IPS-15b (cell line): ENCODE data around the gene HOXD10.

Experiments used
- H3K27me3 ChIP-seq: one replicate; pipeline ENCODE4 v1.6.1; 2013; ENCODE audit warnings: low read length; ENCODE audit not compliant: control insufficient read depth, insufficient read depth
- H3K36me3 ChIP-seq: one replicate; pipeline ENCODE4 v1.6.1; 2013; ENCODE audit warnings: low read length; ENCODE audit not compliant: control insufficient read depth, insufficient read depth
- H3K4me1 ChIP-seq: one replicate; pipeline ENCODE4 v1.6.1; 2013; ENCODE audit warnings: mild to moderate bottlenecking, low read length; ENCODE audit not compliant: control insufficient read depth, insufficient read depth
- H3K4me3 ChIP-seq: one replicate; pipeline ENCODE4 v1.5.1; 2013; ENCODE audit warnings: low read depth, low read length
- H3K9ac ChIP-seq: one replicate; pipeline ENCODE4 v1.6.1; 2013; ENCODE audit warnings: low read depth, mild to moderate bottlenecking, low read length
- H3K9me3 ChIP-seq: one replicate; pipeline ENCODE4 v1.6.1; 2013; ENCODE audit warnings: mild to moderate bottlenecking, low read length; ENCODE audit not compliant: control insufficient read depth, insufficient read depth

Gene HOXD10

GRCh38 chr2:176115883-176116813, at the start of gene HOXD10:
HOXD10 (plus strand) TSS chr2:176116778; CDS start chr2:176116834, 56 bp downstream.
- Histone ChIP-seq H3K9ac (no peak within 1 kb of the TSS), H3K36me3 (no peaks in the 10 kb centered on the region), H3K9me3 (no peaks in the 10 kb centered on the region), H3K27me3 (peaks cover 100% of the 10 kb centered on the region), H3K4me1 (peaks cover 2% of the 10 kb centered on the region), H3K4me3 (peak within 1 kb of the TSS; percentile 26)

- Histone ChIP-seq H3K27me3 (peaks cover 100% of the 10 kb centered on the region), H3K4me3 (peak overlapping the region; percentile 48), H3K9me3 (no peaks in the 10 kb centered on the region), H3K36me3 (no peaks in the 10 kb centered on the region), H3K4me1 (no peaks in the 10 kb centered on the region), H3K9ac (no peak overlapping the region)
Observed at GRCh38 chr2:176067589-176068418, 48.8 kb upstream of the HOXD10 start.

GRCh38 chr2:176068419-176068832, 48.2 kb upstream of the HOXD10 start:
- H3K9ac ChIP-seq = no peak overlapping the region
- peaks cover 100% of the 10 kb centered on the region for H3K27me3 ChIP-seq
- no peaks in the 10 kb centered on the region for H3K36me3 ChIP-seq
- no peaks in the 10 kb centered on the region for H3K9me3 ChIP-seq
- peak overlapping the region; percentile 48 for H3K4me3 ChIP-seq
- no peaks in the 10 kb centered on the region for H3K4me1 ChIP-seq

GRCh38 chr2:176071330-176072291, 45.0 kb upstream of the HOXD10 start:
- Histone ChIP-seq H3K36me3 (no peaks in the 10 kb centered on the region), H3K9me3 (no peaks in the 10 kb centered on the region), H3K4me3 (peak overlapping the region; percentile 22), H3K4me1 (no peaks in the 10 kb centered on the region), H3K9ac (no peak overlapping the region), H3K27me3 (peaks cover 100% of the 10 kb centered on the region)

- no peaks in the 10 kb centered on the region for H3K4me1 ChIP-seq
- H3K27me3 ChIP-seq = peaks cover 100% of the 10 kb centered on the region
- H3K4me3 ChIP-seq = peak overlapping the region; percentile 18
- H3K36me3 ChIP-seq = no peaks in the 10 kb centered on the region
- H3K9ac ChIP-seq = no peak overlapping the region
- H3K9me3 ChIP-seq = no peaks in the 10 kb centered on the region
Observed at GRCh38 chr2:176072292-176072669, 44.3 kb upstream of the HOXD10 start.

- H3K27me3 ChIP-seq = peaks cover 100% of the 10 kb centered on the region
- H3K4me3 ChIP-seq = no peak overlapping the region
Observed at GRCh38 chr2:176072951-176073904, 43.4 kb upstream of the HOXD10 start.

GRCh38 chr2:176074919-176075425, 41.6 kb upstream of the HOXD10 start:
- H3K27me3 ChIP-seq = peaks cover 98% of the 10 kb centered on the region

More at GRCh38 chr2:176072951-176073904, 43.4 kb upstream of the HOXD10 start:
- Histone ChIP-seq H3K36me3 (no peaks in the 10 kb centered on the region), H3K9ac (no peak overlapping the region), H3K9me3 (no peaks in the 10 kb centered on the region), H3K4me1 (no peaks in the 10 kb centered on the region)

GRCh38 chr2:176075481-176075880, 41.1 kb upstream of the HOXD10 start:
- peaks cover 95% of the 10 kb centered on the region for H3K27me3 ChIP-seq
- no peaks in the 10 kb centered on the region for H3K36me3 ChIP-seq
- H3K9me3 ChIP-seq = no peaks in the 10 kb centered on the region
- H3K4me3 ChIP-seq = peak overlapping the region; percentile 1
- no peak overlapping the region for H3K9ac ChIP-seq
- H3K4me1 ChIP-seq = peaks cover 3% of the 10 kb centered on the region

More at GRCh38 chr2:176074919-176075425, 41.6 kb upstream of the HOXD10 start:
- Histone ChIP-seq H3K4me3 (peak overlapping the region; percentile 1), H3K9me3 (no peaks in the 10 kb centered on the region), H3K4me1 (peaks cover 3% of the 10 kb centered on the region), H3K36me3 (no peaks in the 10 kb centered on the region), H3K9ac (no peak overlapping the region)

- no peak overlapping the region for H3K9ac ChIP-seq
- peaks cover 3% of the 10 kb centered on the region for H3K4me1 ChIP-seq
- peaks cover 95% of the 10 kb centered on the region for H3K27me3 ChIP-seq
- no peaks in the 10 kb centered on the region for H3K36me3 ChIP-seq
- H3K4me3 ChIP-seq = no peak overlapping the region
- H3K9me3 ChIP-seq = no peaks in the 10 kb centered on the region
Observed at GRCh38 chr2:176076063-176076462, 40.5 kb upstream of the HOXD10 start.

GRCh38 chr2:176076796-176077195, 39.8 kb upstream of the HOXD10 start:
- Histone ChIP-seq H3K4me3 (no peak overlapping the region), H3K36me3 (no peaks in the 10 kb centered on the region), H3K9me3 (no peaks in the 10 kb centered on the region), H3K9ac (no peak overlapping the region), H3K27me3 (peaks cover 95% of the 10 kb centered on the region), H3K4me1 (peaks cover 3% of the 10 kb centered on the region)
